ENCODE data around the gene MTHFS. TPM values are rescaled to one million over a fixed set of nuclear protein-coding genes. Genes with fewer than 3 reads are reported as not detected.

The MTHFS gene
- total and polyA plus RNA-seq, 2 donors (not counting 3 experiments of a cell fraction or from before 2014, with no cell fraction given): 9.3 to 15.7 TPM

- POLR2A ChIA-PET: no interaction called here
- H3K9me3 ChIP-seq (replicated peaks; ENCODE audit: control insufficient read depth, insufficient read depth, low read length): no peaks in the 10 kb centered on the region
- FAIRE-seq (no peak), DNase-seq (ENCODE audit: low read depth, low spot score) (no peak)
- dilution Hi-C loops (cut with MboI; ENCODE audit: extremely low pct_ligation_motif_present, low sequenced_read_pairs): no loop called here
- H3K4me1 ChIP-seq (ENCODE audit: control insufficient read depth, extremely low read depth, insufficient read depth, low read length): no peaks in the 10 kb centered on the region
- no peak overlapping the region for H3K4me2 ChIP-seq (ENCODE audit: insufficient read depth, low read length)
- CTCF ChIA-PET: no interaction called here
- H3K9me1 ChIP-seq (replicated peaks; ENCODE audit: control insufficient read depth, extremely low read depth, insufficient read depth, low read length): no peaks in the 10 kb centered on the region
- H3K36me3 ChIP-seq (ENCODE audit: control insufficient read depth in 2 of 2, extremely low read depth in 1 of 2, insufficient read depth in 2 of 2, low read length in 2 of 2): no peaks in the 10 kb centered on the region
- intact Hi-C loops (cut with micrococcal nuclease): no loop called here
- H3K4me3 ChIP-seq (replicated peaks in 1 of 3; ENCODE audit: insufficient read depth in 1 of 3, low read depth in 1 of 3, low read length in 3 of 3): no peak overlapping the region
- TF ChIP-seq CTCF (IDR thresholded peaks at IDR 0.05; ENCODE audit: extremely low read depth in 1 of 2, insufficient read depth in 1 of 2, low read depth in 1 of 2, low read length in 2 of 2) (no peak), EZH2 (IDR thresholded peaks at IDR 0.05; ENCODE audit: borderline replicate concordance, low read depth, low read length, severe bottlenecking) (no peak), MYC (IDR thresholded peaks at IDR 0.05; ENCODE audit: low read depth, low read length) (no peak), JUN (IDR thresholded peaks at IDR 0.05; ENCODE audit: borderline replicate concordance, insufficient read depth, insufficient read length, low read depth) (no peak), FOS (IDR thresholded peaks at IDR 0.05; ENCODE audit: borderline replicate concordance, insufficient read depth, low read length) (no peak), POLR2AphosphoS5 (IDR thresholded peaks at IDR 0.05; ENCODE audit: insufficient read depth, low read depth, low read length) (no peak), MAX (IDR thresholded peaks at IDR 0.05; ENCODE audit: insufficient read depth, insufficient read length) (no peak), POLR2A (IDR thresholded peaks at IDR 0.05; ENCODE audit: low read depth, low read length) (no peak)
- no peaks in the 10 kb centered on the region for H3K27me3 ChIP-seq (ENCODE audit: control insufficient read depth in 2 of 2, insufficient read depth in 2 of 2, low read length in 2 of 2)
- H3K79me2 ChIP-seq (ENCODE audit: control insufficient read depth, insufficient read depth, low read length): no peaks in the 10 kb centered on the region
- no peaks in the 10 kb centered on the region for H4K20me1 ChIP-seq (replicated peaks; ENCODE audit: control insufficient read depth, extremely low read depth, insufficient read depth, low read length)
- H3K9ac ChIP-seq (replicated peaks; ENCODE audit: extremely low read depth, insufficient read depth, low read length): no peak overlapping the region
- no peak overlapping the region for H3K27ac ChIP-seq (ENCODE audit: insufficient read depth, low read depth, low read length)
- no peak overlapping the region for H2AFZ ChIP-seq (ENCODE audit: low read depth, low read length)
- no TSS peak for BruUV-seq (replicated peaks)
These were observed 84.3 kb downstream of the MTHFS start for GRCh38 chr15:79812541-79812940.

All from endothelial cell of umbilical vein (primary cell).